OCI-LY7 (cell line): Measurements from ENCODE around the gene FAM9A.

ENCODE experiments used
- EZH2phosphoT487 ChIP-seq: fragments of 200-600 bp; sonication (generic); IDR thresholded peaks from 2 replicates; pipeline ENCODE4 v1.6.1; 2018; ENCODE audit warnings: low read depth, borderline replicate concordance, mild to moderate bottlenecking, mixed run types, antibody characterized with exemption, low read length, moderate library complexity, mixed read lengths
- TF ChIP-seq, protein P1 (sequence below): fragments of 200-600 bp; sonication (generic); conservative IDR thresholded peaks from 2 replicates; pipeline ENCODE4 v1.5.1; 2014; ENCODE audit warnings: mild to moderate bottlenecking, antibody characterized with exemption, low read length, moderate library complexity, mixed read lengths

DNA sequence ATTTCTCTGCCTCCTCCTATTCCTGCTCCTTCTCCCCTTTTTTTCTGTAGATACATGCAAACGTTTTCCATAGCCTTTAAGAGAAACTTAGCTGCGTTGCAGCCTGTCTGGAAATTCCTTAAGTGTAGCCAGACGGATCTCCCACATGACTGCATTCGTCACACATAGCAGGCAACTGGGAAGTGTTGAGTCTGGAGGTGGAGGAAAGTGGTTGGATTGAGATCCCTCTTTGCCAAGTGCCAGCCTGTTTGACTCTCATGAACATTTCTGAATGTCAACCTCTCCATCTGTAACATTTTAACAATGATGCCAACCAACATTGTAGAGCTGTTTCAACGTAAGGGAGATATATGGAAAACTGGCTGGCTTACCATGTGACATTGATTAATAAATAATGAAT lies 45.1 kb upstream of the FAM9A start:
- TF ChIP-seq, protein P1, sequence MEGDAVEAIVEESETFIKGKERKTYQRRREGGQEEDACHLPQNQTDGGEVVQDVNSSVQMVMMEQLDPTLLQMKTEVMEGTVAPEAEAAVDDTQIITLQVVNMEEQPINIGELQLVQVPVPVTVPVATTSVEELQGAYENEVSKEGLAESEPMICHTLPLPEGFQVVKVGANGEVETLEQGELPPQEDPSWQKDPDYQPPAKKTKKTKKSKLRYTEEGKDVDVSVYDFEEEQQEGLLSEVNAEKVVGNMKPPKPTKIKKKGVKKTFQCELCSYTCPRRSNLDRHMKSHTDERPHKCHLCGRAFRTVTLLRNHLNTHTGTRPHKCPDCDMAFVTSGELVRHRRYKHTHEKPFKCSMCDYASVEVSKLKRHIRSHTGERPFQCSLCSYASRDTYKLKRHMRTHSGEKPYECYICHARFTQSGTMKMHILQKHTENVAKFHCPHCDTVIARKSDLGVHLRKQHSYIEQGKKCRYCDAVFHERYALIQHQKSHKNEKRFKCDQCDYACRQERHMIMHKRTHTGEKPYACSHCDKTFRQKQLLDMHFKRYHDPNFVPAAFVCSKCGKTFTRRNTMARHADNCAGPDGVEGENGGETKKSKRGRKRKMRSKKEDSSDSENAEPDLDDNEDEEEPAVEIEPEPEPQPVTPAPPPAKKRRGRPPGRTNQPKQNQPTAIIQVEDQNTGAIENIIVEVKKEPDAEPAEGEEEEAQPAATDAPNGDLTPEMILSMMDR, result no peak
- no peak for TF ChIP-seq EZH2phosphoT487
